HCT116 (cell line): ENCODE results near the gene TLCD5. TPM values are rescaled to one million over a fixed set of nuclear protein-coding genes. Genes with fewer than 3 reads are reported as not detected.
A peak's percentile ranks its signal among the peaks of the same experiment; 100 is the strongest.

Experiments used
- ATAC-seq: fragments of 200-7000 bp; cut with Tn5 transposase; 2 replicates; pipeline ENCODE4 v1.9.1; 2020; ENCODE audit warnings: mild to moderate bottlenecking, moderate library complexity
- BruUV-seq: library from RNA; stranded (reverse); fragments of 400-500 nt; replicated peaks from 2 replicates; lab custom pipeline; 2021; lab: Mats Ljungman, UMichigan
- CTCF ChIA-PET: fragments of 300-600 bp; sonication (Branson Sonifier 250); formaldehyde crosslinking; loops from one replicate; lab custom pipeline; 2021; ENCODE audit warnings: antibody characterized with exemption; lab: Charles Lee
- POLR2A ChIA-PET: fragments of 300-600, 350-600 bp; sonication (Branson Sonifier 250); formaldehyde crosslinking; loops from one replicate; lab custom pipeline; 2021; ENCODE audit warnings: antibody characterized with exemption; lab: Charles Lee
- RAD21 ChIA-PET, 2 experiments: fragments of 300-600 bp; sonication (Branson Sonifier 250); formaldehyde crosslinking; loops; one replicate each; lab custom pipeline; 2023; ENCODE audit warnings: low total read pairs in 2 of 2; ENCODE audit not compliant: uncharacterized antibody in 2 of 2, unreplicated experiment in 2 of 2, low non-redundant PET in 1 of 2; lab: Charles Lee
- DNase-seq: peaks from one replicate; pipeline ENCODE4 v3.0.0-alpha.2; 2010; ENCODE audit warnings: low read depth, low spot score
- H2AFZ ChIP-seq: fragments of 200-600 bp; shearing (Covaris generic), sonication (generic); 2 replicates; pipeline ENCODE4 v1.6.1; 2017; ENCODE audit warnings: low read depth, mixed run types, mixed read lengths, antibody characterized with exemption, low read length; ENCODE audit not compliant: poor library complexity, severe bottlenecking
- H3K27ac ChIP-seq: 2 replicates; pipeline ENCODE4 v1.5.1; 2012; ENCODE audit warnings: low read depth, low read length
- H3K27me3 ChIP-seq: fragments of 200-600 bp; sonication (generic); 2 replicates; pipeline ENCODE4 v1.6.1; 2016; ENCODE audit warnings: mixed run types, low read length, mixed read lengths; ENCODE audit not compliant: insufficient read depth
- H3K36me3 ChIP-seq, 2 experiments: fragments of 200-500 bp in 1 of 2; fragments of 200-600 bp in 1 of 2; sonication (Bioruptor generic) in 1 of 2; sonication (generic) in 1 of 2; 2 replicates each; pipeline versions ENCODE4 v1.5.1 to v1.6.1; 2014 to 2016; ENCODE audit warnings: low read length in 2 of 2, inconsistent platforms in 1 of 2, mixed read lengths in 1 of 2, mixed run types in 1 of 2; ENCODE audit not compliant: insufficient read depth in 2 of 2, control insufficient read depth in 1 of 2
- H3K4me1 ChIP-seq, 2 experiments: fragments of 200-600 bp in 1 of 2; sonication (generic) in 1 of 2; 2 replicates each; pipeline versions ENCODE4 v1.5.1 to v1.6.1; 2012 to 2017; ENCODE audit warnings: low read length in 2 of 2, inconsistent platforms in 1 of 2, mild to moderate bottlenecking in 1 of 2, mixed read lengths in 1 of 2, mixed run types in 1 of 2, moderate library complexity in 1 of 2; ENCODE audit not compliant: insufficient read depth in 2 of 2, control insufficient read depth in 1 of 2
- H3K4me2 ChIP-seq: fragments of 200-600 bp; sonication (generic); 2 replicates; pipeline ENCODE4 v1.6.1; 2017; ENCODE audit warnings: mixed run types, low read length, mixed read lengths
- H3K4me3 ChIP-seq, 2 experiments: fragments of 200-600 bp in 1 of 2; sonication (generic) in 1 of 2; replicated peaks in 1 of 2; 2 replicates each; pipeline ENCODE4 v1.5.1; 2011 to 2016; ENCODE audit warnings: low read length in 2 of 2, control low read depth in 1 of 2, low read depth in 1 of 2, mild to moderate bottlenecking in 1 of 2, mixed read lengths in 1 of 2, mixed run types in 1 of 2
- H3K79me2 ChIP-seq: fragments of 200-600 bp; sonication (generic); 2 replicates; pipeline ENCODE4 v1.6.1; 2017; ENCODE audit warnings: mild to moderate bottlenecking, mixed run types, low read length, moderate library complexity, mixed read lengths; ENCODE audit not compliant: insufficient read depth
- H3K9ac ChIP-seq: fragments of 200-600 bp; sonication (generic); 2 replicates; pipeline ENCODE4 v1.6.1; 2016; ENCODE audit warnings: low read length, mixed read lengths
- H3K9me2 ChIP-seq: fragments of 200-600 bp; sonication (generic), shearing (Covaris generic); 2 replicates; pipeline ENCODE4 v1.6.1; 2017; ENCODE audit warnings: mixed run types, mild to moderate bottlenecking, moderate library complexity; ENCODE audit not compliant: insufficient read depth
- H3K9me3 ChIP-seq, 2 experiments: fragments of 200-500 bp in 1 of 2; fragments of 200-600 bp in 1 of 2; sonication (Bioruptor generic) in 1 of 2; sonication (generic) in 1 of 2; 2 replicates each; pipeline ENCODE4 v1.6.1; 2014 to 2017; ENCODE audit warnings: low read length in 2 of 2, mixed read lengths in 2 of 2, inconsistent platforms in 1 of 2, low read depth in 1 of 2, mild to moderate bottlenecking in 1 of 2, mixed run types in 1 of 2, moderate library complexity in 1 of 2; ENCODE audit not compliant: control insufficient read depth in 1 of 2, insufficient read depth in 1 of 2
- H4K20me1 ChIP-seq: fragments of 200-600 bp; sonication (generic), shearing (Covaris generic); 2 replicates; pipeline ENCODE4 v1.6.1; 2017; ENCODE audit warnings: mixed run types, mild to moderate bottlenecking, moderate library complexity; ENCODE audit not compliant: insufficient read depth
- CBX3 ChIP-seq: IDR thresholded peaks from 2 replicates; pipeline ENCODE4 v1.6.1; 2012; ENCODE audit warnings: low read depth
- EGR1 ChIP-seq: IDR thresholded peaks from 2 replicates; pipeline ENCODE4 v1.6.1; 2012; ENCODE audit warnings: low read depth
- EZH2 ChIP-seq: fragments of 200-600 bp; sonication (generic); IDR thresholded peaks from 2 replicates; pipeline ENCODE4 v1.6.1; 2017; ENCODE audit warnings: antibody characterized with exemption, mixed run types
- POLR2A ChIP-seq: IDR thresholded peaks from 2 replicates; pipeline ENCODE4 v1.7.0; 2011; ENCODE audit warnings: borderline replicate concordance; ENCODE audit not compliant: insufficient read depth, insufficient read length; ENCODE audit errors: extremely low read depth
- POLR2AphosphoS5 ChIP-seq: IDR thresholded peaks from 2 replicates; pipeline ENCODE4 v1.6.1; 2011; ENCODE audit warnings: mild to moderate bottlenecking, low read depth, low read length, moderate library complexity
- RAD21 ChIP-seq: IDR thresholded peaks from 2 replicates; pipeline ENCODE4 v1.6.1; 2012; ENCODE audit warnings: low read depth, mild to moderate bottlenecking
- SIN3A ChIP-seq: IDR thresholded peaks from 2 replicates; pipeline ENCODE4 v1.6.1; 2012; ENCODE audit warnings: low read depth
- SP1 ChIP-seq: IDR thresholded peaks from 2 replicates; pipeline ENCODE4 v1.6.1; 2012; ENCODE audit warnings: low read depth
- TCF7L2 ChIP-seq: IDR thresholded peaks from 2 replicates; pipeline ENCODE4 v1.7.0; 2011; ENCODE audit warnings: borderline replicate concordance, inconsistent platforms; ENCODE audit not compliant: insufficient read depth, insufficient read length; ENCODE audit errors: extremely low read depth
- ZFX ChIP-seq: fragments of 450-650 bp; IDR thresholded peaks from 2 replicates; pipeline ENCODE4 v1.6.1; 2017
- intact Hi-C: fragments of 100-400 bp; cut with micrococcal nuclease; formaldehyde crosslinking; loops from 2 replicates; pipeline ENCODE4 v1.10.0; 2022
- total RNA-seq: library from RNA; stranded (reverse); gene quantifications from one replicate; pipeline ENCODE4 v1.2.1, GENCODE V29; 2021; ENCODE audit not compliant: unreplicated experiment
- TF ChIP-seq, protein P1 (sequence below): IDR thresholded peaks from 2 replicates; pipeline ENCODE4 v1.6.1; 2012
- TF ChIP-seq, protein P2 (sequence below): IDR thresholded peaks from 2 replicates; pipeline ENCODE4 v1.6.1; 2012
- TF ChIP-seq, protein P3 (sequence below), 3 experiments: fragments of 200-600 bp in 1 of 3; sonication (generic) in 1 of 3; IDR thresholded peaks in 2 of 3; conservative IDR thresholded peaks in 1 of 3; 2 replicates each; pipeline ENCODE4 v1.5.1; 2012 to 2017; ENCODE audit warnings: low read depth in 2 of 3, low read length in 2 of 3, antibody characterized with exemption in 1 of 3, borderline replicate concordance in 1 of 3, control low read depth in 1 of 3, mild to moderate bottlenecking in 1 of 3, mixed read lengths in 1 of 3, mixed run types in 1 of 3, moderate library complexity in 1 of 3; ENCODE audit not compliant: insufficient read depth in 1 of 3

The TLCD5 gene
- total RNA-seq, 1 experiment from 2014 or later = 9.1 TPM

- H4K20me1 ChIP-seq = no peaks in the 10 kb centered on the region
- H3K4me1 ChIP-seq = peaks cover 5 to 15% of the 10 kb centered on the region in 2 experiments
- H2AFZ ChIP-seq = peak overlapping the region; percentile 27
- H3K9me3 ChIP-seq = no peaks in the 10 kb centered on the region
- H3K27ac ChIP-seq = no peak overlapping the region
- peak; percentile 39; the same call in 1 of the 2 replicates for ATAC-seq
- H3K9ac ChIP-seq = no peak overlapping the region
- no peaks in the 10 kb centered on the region for H3K36me3 ChIP-seq
- RAD21 ChIA-PET = no interaction called here
- CTCF ChIA-PET = interaction anchor here (2.1 kb wide), 1 partner anchor 8 kb away, joined by 10 read pairs; no protein-coding TSS in a partner anchor
- H3K4me2 ChIP-seq = peak overlapping the region; percentile 41
- TF ChIP-seq, protein P1, sequence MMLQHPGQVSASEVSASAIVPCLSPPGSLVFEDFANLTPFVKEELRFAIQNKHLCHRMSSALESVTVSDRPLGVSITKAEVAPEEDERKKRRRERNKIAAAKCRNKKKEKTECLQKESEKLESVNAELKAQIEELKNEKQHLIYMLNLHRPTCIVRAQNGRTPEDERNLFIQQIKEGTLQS = no peak
- no peak for TF ChIP-seq CBX3
- no peak for TF ChIP-seq POLR2A
- peak; percentile 21; the same call in 1 of the 2 replicates for TF ChIP-seq SP1
- no peak for TF ChIP-seq RAD21
- TF ChIP-seq TCF7L2 = peak; percentile 34
- no peak for TF ChIP-seq EZH2
- TF ChIP-seq, protein P2, sequence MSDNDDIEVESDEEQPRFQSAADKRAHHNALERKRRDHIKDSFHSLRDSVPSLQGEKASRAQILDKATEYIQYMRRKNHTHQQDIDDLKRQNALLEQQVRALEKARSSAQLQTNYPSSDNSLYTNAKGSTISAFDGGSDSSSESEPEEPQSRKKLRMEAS = peak; percentile 27; the same call in 1 of the 2 replicates
- intact Hi-C loops = no loop called here
- no peak overlapping the region for H3K4me3 ChIP-seq
- no peaks in the 10 kb centered on the region for H3K9me2 ChIP-seq
- POLR2A ChIA-PET = no interaction called here
- no peak for DNase-seq
- H3K79me2 ChIP-seq = no peaks in the 10 kb centered on the region
- H3K27me3 ChIP-seq = peaks cover 32% of the 10 kb centered on the region; the same call in 1 of the 2 replicates
- BruUV-seq = no TSS peak
These were observed 30.0 kb upstream of the TLCD5 start for GRCh38 chr11:120295099-120295498.

DNA sequence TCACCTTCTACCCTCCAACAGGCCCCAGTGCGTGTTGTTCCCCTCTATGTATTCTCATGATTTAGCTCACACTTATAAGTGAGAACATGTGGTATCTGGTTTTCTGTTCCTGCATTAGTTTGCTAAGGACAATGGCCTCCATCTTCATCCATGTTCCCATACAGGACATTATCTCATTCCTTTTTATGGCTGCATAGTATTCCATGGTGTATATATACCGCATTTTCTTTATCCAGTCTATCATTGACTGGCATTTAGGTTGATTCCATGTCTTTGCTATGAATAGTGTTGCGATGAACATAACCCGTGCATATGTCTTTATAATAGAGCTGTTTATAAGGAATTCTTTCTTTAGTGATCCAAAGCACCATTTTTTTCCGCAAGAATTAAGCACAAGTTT, 28.5 kb upstream of the TLCD5 start:
- no TSS peak for BruUV-seq
- CTCF ChIA-PET = interaction anchor here (11.3 kb wide), 1 partner anchor 62 kb away, joined by 240 read pairs; the partner anchor contains the start of gene POU2F3
- Histone ChIP-seq H3K9ac (no peak overlapping the region), H3K4me1 (peaks cover 6 to 17% of the 10 kb centered on the region in 2 experiments), H3K36me3 (no peaks in the 10 kb centered on the region), H2AFZ (no peak overlapping the region), H4K20me1 (no peaks in the 10 kb centered on the region), H3K4me3 (no peak overlapping the region), H3K4me2 (no peak overlapping the region), H3K79me2 (no peaks in the 10 kb centered on the region), H3K9me3 (no peaks in the 10 kb centered on the region), H3K9me2 (no peaks in the 10 kb centered on the region), H3K27me3 (peaks cover 28% of the 10 kb centered on the region; the same call in 1 of the 2 replicates), H3K27ac (no peak overlapping the region)
- no peak for TF ChIP-seq SIN3A
- TF ChIP-seq POLR2A = no peak
- no peak for TF ChIP-seq ZFX
- TF ChIP-seq POLR2AphosphoS5 = no peak
- TF ChIP-seq, protein P3, sequence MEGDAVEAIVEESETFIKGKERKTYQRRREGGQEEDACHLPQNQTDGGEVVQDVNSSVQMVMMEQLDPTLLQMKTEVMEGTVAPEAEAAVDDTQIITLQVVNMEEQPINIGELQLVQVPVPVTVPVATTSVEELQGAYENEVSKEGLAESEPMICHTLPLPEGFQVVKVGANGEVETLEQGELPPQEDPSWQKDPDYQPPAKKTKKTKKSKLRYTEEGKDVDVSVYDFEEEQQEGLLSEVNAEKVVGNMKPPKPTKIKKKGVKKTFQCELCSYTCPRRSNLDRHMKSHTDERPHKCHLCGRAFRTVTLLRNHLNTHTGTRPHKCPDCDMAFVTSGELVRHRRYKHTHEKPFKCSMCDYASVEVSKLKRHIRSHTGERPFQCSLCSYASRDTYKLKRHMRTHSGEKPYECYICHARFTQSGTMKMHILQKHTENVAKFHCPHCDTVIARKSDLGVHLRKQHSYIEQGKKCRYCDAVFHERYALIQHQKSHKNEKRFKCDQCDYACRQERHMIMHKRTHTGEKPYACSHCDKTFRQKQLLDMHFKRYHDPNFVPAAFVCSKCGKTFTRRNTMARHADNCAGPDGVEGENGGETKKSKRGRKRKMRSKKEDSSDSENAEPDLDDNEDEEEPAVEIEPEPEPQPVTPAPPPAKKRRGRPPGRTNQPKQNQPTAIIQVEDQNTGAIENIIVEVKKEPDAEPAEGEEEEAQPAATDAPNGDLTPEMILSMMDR (IDR thresholded peaks at IDR 0.05 in 2 of 3, conservative IDR thresholded peaks at IDR 0.05 in 1 of 3; ENCODE audit: borderline replicate concordance in 1 of 3, insufficient read depth in 1 of 3, low read depth in 2 of 3, low read length in 2 of 3) = no peak
- TF ChIP-seq, protein P2 = no peak
- no peak for TF ChIP-seq RAD21
- TF ChIP-seq, protein P1 = no peak
- no peak for TF ChIP-seq EGR1
- RAD21 ChIA-PET = no interaction called here
- no peak for ATAC-seq
- POLR2A ChIA-PET = no interaction called here
- intact Hi-C loops = no loop called here
- DNase-seq = no peak
